Gastroesophageal sphincter (tissue), 4 donors: Measurements from ENCODE around the gene DIP2C. TPM values are rescaled to one million over a fixed set of nuclear protein-coding genes. Genes with fewer than 3 reads are reported as not detected.

Experiments used
- ATAC-seq: fragments of 150-250 bp; one replicate; pipeline ENCODE4 v1.9.1; 2016; ENCODE audit warnings: mild to moderate bottlenecking, moderate library complexity
- H3K27ac ChIP-seq, 4 donors: fragments of 200-600 bp; sonication (generic) in 3 of 4; 1 replicate in 3 of 4; 2 replicates in 1 of 4; pipeline ENCODE4 v1.5.1; 2016 to 2019
- H3K27me3 ChIP-seq: fragments of 200-600 bp; sonication (generic); one replicate; pipeline ENCODE4 v1.5.1; 2019
- H3K36me3 ChIP-seq, 2 donors: fragments of 200-600 bp; sonication (generic); one replicate each; pipeline ENCODE4 v1.5.1; 2019; ENCODE audit warnings: control low read depth in 1 of 2
- H3K4me1 ChIP-seq, 3 donors: fragments of 200-600 bp; sonication (generic); 1 replicate in 2 of 3; 2 replicates in 1 of 3; pipeline ENCODE4 v1.5.1; 2016 to 2019; ENCODE audit warnings: control low read depth in 2 of 3
- H3K4me3 ChIP-seq, 2 donors: fragments of 200-600 bp; sonication (generic); one replicate each; pipeline ENCODE4 v1.5.1; 2019; ENCODE audit warnings: mild to moderate bottlenecking in 1 of 2, moderate library complexity in 1 of 2
- H3K9me3 ChIP-seq, 3 donors: fragments of 200-600 bp; sonication (generic); one replicate each; pipeline ENCODE4 v1.5.1; 2017 to 2019; ENCODE audit warnings: control low read depth in 2 of 3
- CTCF ChIP-seq, 4 experiments: fragments of 200-600 bp in 2 of 4; fragments of 450-650 bp in 2 of 4; sonication (generic) in 1 of 4; IDR thresholded peaks; one replicate each; pipeline ENCODE4 v1.5.1; 2017 to 2019; ENCODE audit warnings: antibody characterized with exemption in 4 of 4, mild to moderate bottlenecking in 2 of 4, moderate library complexity in 2 of 4
- EP300 ChIP-seq: sonication (generic); formaldehyde crosslinking; IDR thresholded peaks from one replicate; pipeline ENCODE4 v1.6.1; 2017; ENCODE audit warnings: antibody characterized with exemption, mild to moderate bottlenecking
- POLR2A ChIP-seq, 2 donors: fragments of 450-650 bp; IDR thresholded peaks; one replicate each; pipeline ENCODE4 v1.6.1; 2017; ENCODE audit warnings: antibody characterized with exemption in 2 of 2, mild to moderate bottlenecking in 2 of 2, moderate library complexity in 1 of 2
- POLR2AphosphoS5 ChIP-seq: sonication (generic); formaldehyde crosslinking; IDR thresholded peaks from one replicate; pipeline ENCODE4 v1.6.1; 2017; ENCODE audit warnings: antibody characterized with exemption
- WGBS, 2 donors: methylation state at CpG; one replicate each; pipeline ENCODE4 v1.1.5; 2018; ENCODE audit warnings: low coverage in 1 of 2; 5-methylcytosine and 5-hydroxymethylcytosine counted together
- total RNA-seq, 4 donors: library from RNA; depleted of rRNA; stranded (reverse); fragments of >200 nt; gene quantifications; one replicate each; pipeline ENCODE4 v1.1.0, GENCODE V29; 2016

Gene DIP2C
- total RNA-seq, 4 donors from 2014 or later, result 40.8 to 73.8 (median 47.7) TPM

GRCh38 chr10:636769-637168, 52.7 kb downstream of the DIP2C start:
- Histone ChIP-seq H3K27me3 (no peaks in the 10 kb centered on the region), H3K4me3 (no peak overlapping the region), H3K4me1 (peaks cover 0 to 79% (median 7%) of the 10 kb centered on the region in 3 donors), H3K27ac (peak overlapping the region in 1 of 4 donors; percentile 27), H3K9me3 (no peaks in the 10 kb centered on the region), H3K36me3 (no peaks in the 10 kb centered on the region)
- WGBS, 2 donors, result 87% methylated on average over 3 of the region's 19 CpGs; no CpG with 5 or more reads in 1 of the 2 donors
- TF ChIP-seq POLR2A (IDR thresholded peaks at IDR 0.05) (no peak), EP300 (no peak), CTCF (IDR thresholded peaks at IDR 0.05) (no peak), POLR2AphosphoS5 (no peak)
- no peak for ATAC-seq

GRCh38 chr10:636016-636730, 53.3 kb downstream of the DIP2C start:
- no peaks in the 10 kb centered on the region for H3K36me3 ChIP-seq
- H3K9me3 ChIP-seq, result no peaks in the 10 kb centered on the region
- peak overlapping the region in 2 of 4 donors; percentile 85 for H3K27ac ChIP-seq
- no peak overlapping the region for H3K4me3 ChIP-seq
- H3K4me1 ChIP-seq, result peaks cover 0 to 79% (median 7%) of the 10 kb centered on the region in 3 donors
- ATAC-seq, result no peak
- 92 to 94% methylated on average over 20 of the region's 25 CpGs for WGBS, 2 donors
- no peak for TF ChIP-seq POLR2A (IDR thresholded peaks at IDR 0.05)
- no peak for TF ChIP-seq POLR2AphosphoS5
- TF ChIP-seq CTCF (IDR thresholded peaks at IDR 0.05), result no peak
- TF ChIP-seq EP300, result no peak
- no peaks in the 10 kb centered on the region for H3K27me3 ChIP-seq

- Histone ChIP-seq H3K36me3 (no peaks in the 10 kb centered on the region), H3K27ac (peak overlapping the region in 2 of 4 donors; percentile 85), H3K4me3 (no peak overlapping the region), H3K9me3 (no peaks in the 10 kb centered on the region), H3K4me1 (peaks cover 0 to 87% (median 7%) of the 10 kb centered on the region in 3 donors), H3K27me3 (no peaks in the 10 kb centered on the region)
- TF ChIP-seq EP300, result no peak
- TF ChIP-seq CTCF (IDR thresholded peaks at IDR 0.05), result no peak
- TF ChIP-seq POLR2A (IDR thresholded peaks at IDR 0.05), result no peak
- no peak for TF ChIP-seq POLR2AphosphoS5
- WGBS, 2 donors, result 76 to 80% methylated on average over 2 of the region's 25 CpGs
- no peak for ATAC-seq
Observed at GRCh38 chr10:635088-635861, 54.2 kb downstream of the DIP2C start.

- peaks cover 0 to 87% (median 7%) of the 10 kb centered on the region in 3 donors for H3K4me1 ChIP-seq
- TF ChIP-seq POLR2AphosphoS5 (peak; percentile 23), POLR2A (IDR thresholded peaks at IDR 0.05) (no peak)
- H3K27ac ChIP-seq, result peak overlapping the region; percentile 50 to 85 (median 84)
- ATAC-seq, result peak; percentile 49
- WGBS, 2 donors, result 20 to 37% methylated on average over 1 to 3 of the region's 7 CpGs
- no peak overlapping the region for H3K4me3 ChIP-seq
- H3K27me3 ChIP-seq, result no peaks in the 10 kb centered on the region
- H3K36me3 ChIP-seq, result no peaks in the 10 kb centered on the region
- H3K9me3 ChIP-seq, result no peaks in the 10 kb centered on the region
Observed at GRCh38 chr10:634256-634655, 55.2 kb downstream of the DIP2C start.
